Measurements from ENCODE around the gene POLR2L. TPM values are rescaled to one million over a fixed set of nuclear protein-coding genes. Genes with fewer than 3 reads are reported as not detected.

Gene POLR2L
- total and polyA plus RNA-seq, 4 donors: 34.7 to 160 (median 124) TPM

DNA sequence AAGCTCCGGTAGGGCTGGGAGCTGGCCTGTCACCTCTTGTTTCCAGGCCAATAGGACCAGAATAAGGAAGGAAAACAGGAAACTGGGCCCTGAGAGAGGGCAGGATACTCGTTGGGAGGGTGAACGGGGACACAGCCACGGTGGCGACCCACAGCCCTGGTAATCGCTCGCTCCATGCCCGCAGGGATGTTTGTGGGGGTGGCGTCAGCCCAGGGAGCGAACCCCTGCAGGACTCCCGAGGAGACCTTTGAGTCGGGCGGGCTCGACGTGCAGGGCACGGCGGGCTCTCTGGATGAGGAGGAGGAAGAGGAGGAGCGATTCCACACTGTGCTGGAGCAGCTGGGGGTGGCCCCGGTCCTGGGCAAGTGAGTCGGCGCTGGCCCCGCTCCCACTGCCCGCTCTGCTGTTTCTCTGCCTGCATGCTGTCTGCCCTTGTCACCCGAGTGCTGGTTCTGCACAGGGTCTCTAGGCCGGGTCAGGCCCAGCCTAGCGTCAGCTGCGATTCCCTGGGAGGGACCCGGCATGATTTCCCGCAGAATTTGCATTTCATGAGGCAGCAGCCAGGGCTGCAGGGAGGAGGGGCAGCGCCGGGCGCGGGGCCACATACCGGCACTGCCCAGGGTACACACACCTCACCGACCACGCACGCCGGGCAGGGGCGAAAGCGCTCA is 13.0 kb downstream of the POLR2L start:
- no peak for DNase-seq (ENCODE audit: low read depth in 4 of 6, low spot score in 6 of 6)
- peaks cover 81% of the 10 kb centered on the region for H3K4me1 ChIP-seq (ENCODE audit: control insufficient read depth, insufficient read depth, low read length)
- H3K27me3 ChIP-seq (ENCODE audit: control insufficient read depth, insufficient read depth, low read length): peaks cover 75% of the 10 kb centered on the region
- peaks cover 29% of the 10 kb centered on the region for H3K36me3 ChIP-seq (ENCODE audit: control insufficient read depth, insufficient read depth, low read length)
- peak overlapping the region; percentile 12 for H3K4me3 ChIP-seq (ENCODE audit: low read depth, low read length)
- H3K27ac ChIP-seq (ENCODE audit: low read depth, low read length): peak overlapping the region; percentile 25
- 17% methylated on average over 40 of the region's 40 CpGs for WGBS (ENCODE audit: insufficient coverage)
- no peaks in the 10 kb centered on the region for H3K9me3 ChIP-seq (ENCODE audit: control insufficient read depth, insufficient read depth, low read length)

DNA sequence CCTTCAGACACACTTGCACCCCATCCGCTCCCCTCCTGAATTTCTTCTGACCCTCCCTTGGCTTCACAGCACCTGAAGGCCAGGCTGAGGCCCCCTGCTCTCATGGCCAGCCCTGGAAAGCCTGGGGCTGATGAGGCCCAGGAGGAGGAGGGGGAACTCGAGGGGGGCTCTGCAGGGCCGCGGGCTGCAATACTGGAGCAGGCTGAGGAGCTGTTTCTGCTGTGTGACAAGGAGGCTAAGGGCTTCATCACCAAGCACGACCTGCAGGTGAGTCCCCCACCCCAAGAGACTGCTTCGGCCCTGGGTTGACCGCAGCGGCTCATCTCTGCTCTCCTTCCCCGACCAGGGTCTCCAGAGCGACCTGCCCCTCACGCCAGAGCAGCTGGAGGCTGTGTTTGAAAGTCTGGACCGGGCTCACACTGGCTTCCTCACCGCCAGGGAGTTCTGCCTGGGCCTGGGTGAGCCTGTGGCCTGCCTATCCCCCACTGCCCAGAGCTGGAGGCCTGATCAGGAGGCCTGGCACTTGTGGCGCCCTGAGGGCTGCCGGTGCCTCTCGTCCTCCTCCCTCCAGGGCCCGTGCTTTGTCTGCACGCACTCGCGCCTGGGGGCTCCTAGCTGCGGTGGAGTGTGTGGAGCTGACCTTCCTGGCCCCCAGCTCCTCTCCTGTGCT is 13.7 kb downstream of the POLR2L start:
- H3K9me3 ChIP-seq (ENCODE audit: control insufficient read depth, insufficient read depth, low read length): no peaks in the 10 kb centered on the region
- H3K36me3 ChIP-seq (ENCODE audit: control insufficient read depth, insufficient read depth, low read length): peaks cover 35% of the 10 kb centered on the region
- H3K4me3 ChIP-seq (ENCODE audit: low read depth, low read length): no peak overlapping the region
- H3K27ac ChIP-seq (ENCODE audit: low read depth, low read length): peak overlapping the region; percentile 25
- peaks cover 75% of the 10 kb centered on the region for H3K27me3 ChIP-seq (ENCODE audit: control insufficient read depth, insufficient read depth, low read length)
- 38% methylated on average over 16 of the region's 21 CpGs for WGBS (ENCODE audit: insufficient coverage)
- no peak for DNase-seq (ENCODE audit: low read depth in 4 of 6, low spot score in 6 of 6)
- peaks cover 74% of the 10 kb centered on the region for H3K4me1 ChIP-seq (ENCODE audit: control insufficient read depth, insufficient read depth, low read length)

DNA sequence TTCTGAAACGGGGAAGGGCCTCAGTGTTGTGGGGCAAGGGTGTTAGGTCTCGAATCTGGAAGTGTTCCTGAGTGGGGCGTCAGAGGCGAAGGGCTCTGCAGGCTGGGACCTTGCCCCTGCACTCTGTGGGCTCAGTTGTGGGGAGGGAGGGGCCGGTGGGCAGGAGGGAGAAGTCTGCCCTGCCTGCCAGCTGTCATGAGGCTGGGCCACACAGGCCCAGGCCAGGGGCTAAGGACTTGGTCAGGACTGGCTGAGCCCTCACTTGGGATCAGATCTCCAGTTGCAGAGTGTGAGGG is 14.5 kb downstream of the POLR2L start, which contains the start of gene CRACR2B:
Gene CRACR2B (plus strand): TSS at position 23 of the 296 bp plus-strand sequence. CDS start 689 bp downstream, outside the sequence.
- H3K36me3 ChIP-seq (ENCODE audit: control insufficient read depth, insufficient read depth, low read length): peaks cover 42% of the 10 kb centered on the region
- DNase-seq (ENCODE audit: low read depth in 4 of 6, low spot score in 6 of 6): no peak
- H3K9me3 ChIP-seq (ENCODE audit: control insufficient read depth, insufficient read depth, low read length): no peaks in the 10 kb centered on the region
- H3K4me1 ChIP-seq (ENCODE audit: control insufficient read depth, insufficient read depth, low read length): peaks cover 71% of the 10 kb centered on the region
- WGBS (ENCODE audit: insufficient coverage): 48% methylated on average over 5 of the region's 5 CpGs
- no peak within 1 kb of the TSS for H3K4me3 ChIP-seq (ENCODE audit: low read depth, low read length)
- H3K27ac ChIP-seq (ENCODE audit: low read depth, low read length): peak within 1 kb of the TSS; percentile 25
- H3K27me3 ChIP-seq (ENCODE audit: control insufficient read depth, insufficient read depth, low read length): peaks cover 75% of the 10 kb centered on the region

DNA sequence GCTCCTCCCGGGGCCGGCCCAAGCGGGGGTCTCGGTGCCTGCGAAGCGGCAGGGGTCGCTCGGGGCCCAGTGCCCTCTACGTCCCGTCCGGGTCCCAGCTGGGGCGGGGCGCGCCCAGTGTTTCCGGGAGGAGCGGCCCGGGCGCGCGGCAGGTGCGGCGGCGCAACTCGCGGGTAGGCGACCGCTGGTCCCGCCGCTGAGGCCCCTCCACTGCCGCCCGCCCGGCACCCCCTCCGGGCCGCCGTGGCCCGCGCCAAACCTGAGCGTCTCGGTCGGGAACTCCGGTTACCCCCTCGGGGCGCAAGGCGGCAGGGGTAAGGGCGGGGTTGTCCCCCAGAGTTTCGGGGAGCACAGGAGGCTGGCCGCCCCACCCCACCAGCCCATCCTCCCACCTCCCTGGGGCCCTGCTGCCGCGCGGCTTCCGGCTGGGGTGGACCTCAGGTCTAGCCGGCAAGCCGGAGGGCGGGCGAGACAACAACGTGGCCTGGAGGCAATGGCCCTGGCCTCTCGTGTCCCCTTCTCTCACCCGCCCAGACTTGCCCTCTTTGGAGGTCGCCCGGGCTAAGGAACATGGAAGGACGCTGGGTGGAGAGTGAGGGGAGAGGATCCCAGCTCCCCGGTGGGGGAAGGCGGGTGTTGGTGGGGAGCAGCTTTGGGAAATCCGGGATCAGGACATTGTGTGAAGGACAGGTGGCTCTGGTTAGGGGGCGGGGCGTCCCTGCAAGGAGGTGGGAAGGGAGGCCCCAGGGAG is 15.0 kb downstream of the POLR2L start:
- Histone ChIP-seq H3K36me3 (ENCODE audit: control insufficient read depth, insufficient read depth, low read length) (peaks cover 46% of the 10 kb centered on the region), H3K4me3 (ENCODE audit: low read depth, low read length) (no peak overlapping the region), H3K27ac (ENCODE audit: low read depth, low read length) (no peak overlapping the region), H3K4me1 (ENCODE audit: control insufficient read depth, insufficient read depth, low read length) (peaks cover 68% of the 10 kb centered on the region), H3K27me3 (ENCODE audit: control insufficient read depth, insufficient read depth, low read length) (peaks cover 73% of the 10 kb centered on the region), H3K9me3 (ENCODE audit: control insufficient read depth, insufficient read depth, low read length) (no peaks in the 10 kb centered on the region)
- no peak for DNase-seq (ENCODE audit: low read depth in 4 of 6, low spot score in 6 of 6)
- WGBS (ENCODE audit: insufficient coverage): 7% methylated on average over 66 of the region's 66 CpGs

DNA sequence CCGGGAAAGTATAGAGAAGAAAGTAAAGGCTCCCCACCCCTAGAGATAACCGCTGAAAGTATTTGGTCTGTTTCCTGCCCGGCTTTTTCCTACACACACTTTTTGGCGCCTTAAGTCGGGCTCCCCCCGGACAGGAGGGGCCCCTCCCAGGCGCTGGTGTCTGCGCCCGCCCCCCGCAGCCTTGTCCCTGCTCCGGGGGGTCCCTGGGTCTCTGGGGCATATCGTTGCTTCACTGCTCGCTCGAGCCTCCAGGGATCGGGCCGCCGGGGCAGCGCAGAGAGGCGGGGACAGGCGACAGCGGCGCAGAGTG is 15.5 kb downstream of the POLR2L start:
- H3K27me3 ChIP-seq (ENCODE audit: control insufficient read depth, insufficient read depth, low read length): peaks cover 68% of the 10 kb centered on the region
- H3K36me3 ChIP-seq (ENCODE audit: control insufficient read depth, insufficient read depth, low read length): peaks cover 49% of the 10 kb centered on the region
- 2% methylated on average over 20 of the region's 22 CpGs for WGBS (ENCODE audit: insufficient coverage)
- no peaks in the 10 kb centered on the region for H3K9me3 ChIP-seq (ENCODE audit: control insufficient read depth, insufficient read depth, low read length)
- H3K4me3 ChIP-seq (ENCODE audit: low read depth, low read length): no peak overlapping the region
- DNase-seq (ENCODE audit: low read depth in 4 of 6, low spot score in 6 of 6): no peak
- no peak overlapping the region for H3K27ac ChIP-seq (ENCODE audit: low read depth, low read length)
- H3K4me1 ChIP-seq (ENCODE audit: control insufficient read depth, insufficient read depth, low read length): peaks cover 68% of the 10 kb centered on the region

DNA sequence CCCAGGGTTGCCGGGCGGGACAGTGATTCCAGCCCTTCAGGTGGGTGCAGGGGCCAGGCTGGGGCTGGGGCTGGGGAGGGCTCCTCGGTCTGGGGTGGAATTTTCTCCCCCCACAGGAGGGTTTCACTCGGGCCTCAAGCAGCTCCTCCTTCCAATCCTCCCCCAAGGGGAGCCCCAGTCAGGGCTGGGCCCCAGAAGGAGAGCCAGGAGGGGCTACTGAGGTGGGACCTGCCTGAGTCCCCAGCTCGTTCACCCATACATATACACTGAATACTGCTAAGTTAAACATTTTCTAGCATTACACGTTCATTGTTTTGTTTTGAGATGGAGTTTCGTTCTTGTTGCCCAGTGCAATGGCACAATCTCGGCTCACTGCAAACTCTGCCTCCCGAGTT is 16.1 kb downstream of the POLR2L start:
- H3K4me1 ChIP-seq (ENCODE audit: control insufficient read depth, insufficient read depth, low read length): peaks cover 68% of the 10 kb centered on the region
- no peaks in the 10 kb centered on the region for H3K9me3 ChIP-seq (ENCODE audit: control insufficient read depth, insufficient read depth, low read length)
- DNase-seq (ENCODE audit: low read depth in 4 of 6, low spot score in 6 of 6): no peak
- whole genome bisulfite sequencing (ENCODE audit: insufficient coverage): 67% methylated on average over 2 of the region's 9 CpGs
- H3K27ac ChIP-seq (ENCODE audit: low read depth, low read length): no peak overlapping the region
- peaks cover 54% of the 10 kb centered on the region for H3K36me3 ChIP-seq (ENCODE audit: control insufficient read depth, insufficient read depth, low read length)
- H3K27me3 ChIP-seq (ENCODE audit: control insufficient read depth, insufficient read depth, low read length): peaks cover 62% of the 10 kb centered on the region
- no peak overlapping the region for H3K4me3 ChIP-seq (ENCODE audit: low read depth, low read length)

DNA sequence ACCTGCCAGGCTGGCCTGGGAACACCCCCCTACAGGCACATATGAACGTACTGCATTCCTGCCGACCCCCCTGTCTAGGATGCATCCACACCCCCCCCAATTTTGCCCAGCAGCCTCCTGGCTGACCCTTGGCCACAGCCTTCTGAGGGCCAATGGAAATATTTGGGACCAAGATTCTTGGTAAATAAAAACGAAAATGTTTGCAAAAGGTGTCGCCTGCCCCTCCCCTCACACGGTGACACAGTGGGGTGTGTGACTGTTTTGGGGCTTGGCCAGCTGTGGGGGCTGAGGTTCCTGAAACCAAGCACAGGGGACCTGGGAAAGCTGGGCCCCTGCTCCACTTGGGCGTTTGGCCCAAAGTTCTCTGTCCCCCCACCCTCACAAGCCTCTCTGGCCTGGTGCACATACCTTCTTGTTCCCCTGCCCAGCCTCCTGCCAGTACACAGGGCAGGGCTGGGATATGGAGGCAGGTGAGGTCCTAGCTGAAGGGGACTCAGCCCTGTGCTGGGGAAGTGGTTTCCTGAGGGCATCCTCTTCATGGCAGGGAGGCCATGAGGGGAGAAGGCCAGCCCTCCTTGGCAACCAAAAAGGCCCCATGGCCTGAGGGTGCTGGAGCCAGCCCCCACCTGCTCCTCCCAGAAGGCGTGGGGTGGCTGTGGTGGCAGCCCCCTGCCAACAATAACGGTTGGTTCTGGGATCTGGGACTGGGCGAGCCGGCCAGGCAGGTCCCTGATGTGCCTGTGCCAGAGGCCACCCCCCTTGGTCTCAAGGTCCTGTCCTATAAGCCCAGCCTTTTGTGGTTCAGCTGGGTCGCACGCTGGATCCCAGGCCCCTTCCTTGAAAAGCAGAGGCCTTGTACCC is 16.7 kb downstream of the POLR2L start:
- no peak overlapping the region for H3K4me3 ChIP-seq (ENCODE audit: low read depth, low read length)
- WGBS (ENCODE audit: insufficient coverage): 85% methylated on average over 10 of the region's 12 CpGs
- DNase-seq (ENCODE audit: low read depth in 4 of 6, low spot score in 6 of 6): no peak
- H3K27me3 ChIP-seq (ENCODE audit: control insufficient read depth, insufficient read depth, low read length): peaks cover 56% of the 10 kb centered on the region
- no peak overlapping the region for H3K27ac ChIP-seq (ENCODE audit: low read depth, low read length)
- H3K9me3 ChIP-seq (ENCODE audit: control insufficient read depth, insufficient read depth, low read length): no peaks in the 10 kb centered on the region
- H3K4me1 ChIP-seq (ENCODE audit: control insufficient read depth, insufficient read depth, low read length): peaks cover 68% of the 10 kb centered on the region
- H3K36me3 ChIP-seq (ENCODE audit: control insufficient read depth, insufficient read depth, low read length): peaks cover 60% of the 10 kb centered on the region

DNA sequence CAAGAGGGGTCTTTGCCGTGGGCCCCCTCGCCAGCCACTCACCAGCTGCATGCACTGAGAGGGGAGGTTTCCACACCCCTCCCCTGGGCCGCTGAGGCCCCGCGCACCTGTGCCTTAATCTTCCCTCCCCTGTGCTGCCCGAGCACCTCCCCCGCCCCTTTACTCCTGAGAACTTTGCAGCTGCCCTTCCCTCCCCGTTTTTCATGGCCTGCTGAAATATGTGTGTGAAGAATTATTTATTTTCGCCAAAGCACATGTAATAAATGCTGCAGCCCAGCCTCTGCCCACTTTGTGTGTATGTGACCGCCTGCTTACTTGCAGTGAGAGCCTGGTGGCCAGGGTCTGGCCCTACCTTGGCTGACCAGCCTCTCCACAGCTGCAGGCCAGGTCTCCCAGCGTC is 17.4 kb downstream of the POLR2L start:
- no peak overlapping the region for H3K4me3 ChIP-seq (ENCODE audit: low read depth, low read length)
- peaks cover 50% of the 10 kb centered on the region for H3K27me3 ChIP-seq (ENCODE audit: control insufficient read depth, insufficient read depth, low read length)
- H3K4me1 ChIP-seq (ENCODE audit: control insufficient read depth, insufficient read depth, low read length): peaks cover 68% of the 10 kb centered on the region
- H3K36me3 ChIP-seq (ENCODE audit: control insufficient read depth, insufficient read depth, low read length): peaks cover 63% of the 10 kb centered on the region
- 78% methylated on average over 5 of the region's 11 CpGs for WGBS (ENCODE audit: insufficient coverage)
- DNase-seq (ENCODE audit: low read depth in 4 of 6, low spot score in 6 of 6): no peak
- no peaks in the 10 kb centered on the region for H3K9me3 ChIP-seq (ENCODE audit: control insufficient read depth, insufficient read depth, low read length)
- no peak overlapping the region for H3K27ac ChIP-seq (ENCODE audit: low read depth, low read length)

DNA sequence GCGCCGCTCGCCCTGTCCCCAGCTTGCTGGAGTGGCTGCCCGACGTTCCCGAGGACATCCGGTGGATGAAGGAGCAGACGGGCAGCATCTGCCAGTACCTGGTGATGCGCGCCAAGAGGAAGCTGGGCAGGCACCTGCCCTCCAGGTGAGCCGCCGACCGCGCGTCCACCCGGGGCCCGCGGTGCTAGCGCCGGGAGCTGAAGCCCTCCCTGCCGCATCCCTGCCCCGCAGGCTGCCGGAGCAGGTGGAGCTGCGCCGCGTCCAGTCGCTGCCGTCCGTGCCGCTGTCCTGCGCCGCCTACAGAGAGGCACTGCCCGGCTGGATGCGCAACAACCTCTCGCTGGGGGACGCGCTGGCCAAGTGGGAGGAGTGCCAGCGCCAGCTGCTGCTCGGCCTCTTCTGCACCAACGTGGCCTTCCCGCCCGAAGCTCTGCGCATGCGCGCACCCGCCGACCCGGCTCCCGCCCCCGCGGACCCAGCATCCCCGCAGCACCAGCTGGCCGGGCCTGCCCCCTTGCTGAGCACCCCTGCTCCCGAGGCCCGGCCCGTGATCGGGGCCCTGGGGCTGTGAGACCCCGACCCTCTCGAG is 17.9 kb downstream of the POLR2L start:
- Histone ChIP-seq H3K4me3 (ENCODE audit: low read depth, low read length) (no peak overlapping the region), H3K4me1 (ENCODE audit: control insufficient read depth, insufficient read depth, low read length) (peaks cover 62% of the 10 kb centered on the region), H3K36me3 (ENCODE audit: control insufficient read depth, insufficient read depth, low read length) (peaks cover 61% of the 10 kb centered on the region), H3K9me3 (ENCODE audit: control insufficient read depth, insufficient read depth, low read length) (no peaks in the 10 kb centered on the region), H3K27me3 (ENCODE audit: control insufficient read depth, insufficient read depth, low read length) (peaks cover 44% of the 10 kb centered on the region), H3K27ac (ENCODE audit: low read depth, low read length) (no peak overlapping the region)
- WGBS (ENCODE audit: insufficient coverage): 47% methylated on average over 59 of the region's 59 CpGs
- DNase-seq (ENCODE audit: low read depth in 4 of 6, low spot score in 6 of 6): no peak

Data from spinal cord (tissue), 10 donors.